Esophagus muscularis mucosa (tissue), 4 donors: ENCODE measurements around the gene CHN1.

ENCODE experiments used
- CTCF ChIP-seq, 3 experiments: fragments of 200-600 bp in 2 of 3; fragments of 450-650 bp in 1 of 3; sonication (generic) in 2 of 3; IDR thresholded peaks; one replicate each; pipeline ENCODE4 v1.5.1; 2017 to 2019; ENCODE audit warnings: antibody characterized with exemption in 3 of 3, mild to moderate bottlenecking in 2 of 3, moderate library complexity in 1 of 3
- EP300 ChIP-seq: sonication (generic); formaldehyde crosslinking; IDR thresholded peaks from one replicate; pipeline ENCODE4 v1.6.1; 2017; ENCODE audit warnings: antibody characterized with exemption
- POLR2AphosphoS5 ChIP-seq, 2 donors: sonication (generic); formaldehyde crosslinking; IDR thresholded peaks; one replicate each; pipeline ENCODE4 v1.6.1; 2017; ENCODE audit warnings: antibody characterized with exemption in 2 of 2

DNA sequence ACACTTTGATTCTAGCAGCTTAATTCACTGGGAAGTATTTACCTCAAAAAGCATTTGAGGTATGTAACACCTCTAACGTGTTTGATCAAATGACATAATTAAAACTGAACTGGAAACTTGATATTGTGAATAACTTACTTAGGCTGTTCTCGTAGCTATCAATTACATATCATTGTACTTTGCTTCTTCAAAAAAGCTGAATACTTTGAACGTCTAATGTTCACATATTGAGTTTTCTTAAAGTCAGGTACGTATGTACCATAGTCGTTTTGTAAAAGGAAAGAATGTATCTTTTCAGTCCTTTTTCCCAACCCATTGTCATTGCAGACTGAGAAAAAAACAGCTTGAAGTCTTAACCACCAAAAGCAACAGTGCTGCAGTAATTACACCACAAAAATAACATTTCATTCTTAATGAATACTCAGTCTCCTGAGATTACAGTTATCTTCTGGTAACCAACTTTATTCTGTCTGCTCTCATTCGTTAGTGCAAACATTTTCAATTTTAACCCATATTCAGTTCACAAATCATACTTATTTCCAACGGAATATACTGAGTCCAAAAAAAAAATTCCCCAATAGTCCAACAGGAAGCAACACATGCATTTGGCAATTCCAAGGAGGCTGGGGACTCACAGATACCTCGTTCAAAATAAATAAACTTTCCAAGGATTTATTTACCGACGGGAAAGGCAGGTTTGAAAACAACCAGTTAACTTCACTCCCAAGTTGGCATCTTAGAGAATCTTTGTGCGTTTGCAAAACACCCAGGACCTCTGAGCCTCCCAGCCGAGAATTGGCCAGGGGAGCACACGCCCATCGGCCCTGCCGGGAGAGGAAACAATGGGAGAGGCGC lies 1.1 kb downstream of the CHN1 start:
- no peak for TF ChIP-seq CTCF (IDR thresholded peaks at IDR 0.05)
- TF ChIP-seq POLR2AphosphoS5 (IDR thresholded peaks at IDR 0.05): peak in 1 of 2 donors; percentile 4
- no peak for TF ChIP-seq EP300
